H9 (cell line): Measurements from ENCODE around the gene TNFSF10. TPM values are rescaled to one million over a fixed set of nuclear protein-coding genes. Genes with fewer than 3 reads are reported as not detected.

ENCODE experiments used
- DNase-seq: peaks from one replicate; pipeline ENCODE4 v3.0.0-alpha.2; 2017
- H2AFZ ChIP-seq: one replicate; pipeline ENCODE4 v1.6.1; 2013; ENCODE audit warnings: mild to moderate bottlenecking, low read length, control low read depth, moderate library complexity
- H2AK5ac ChIP-seq: 2 replicates; pipeline ENCODE4 v1.6.1; 2013; ENCODE audit warnings: low read length, control low read depth, mixed read lengths; ENCODE audit not compliant: insufficient read length
- H2BK120ac ChIP-seq: one replicate; pipeline ENCODE4 v1.6.1; 2013; ENCODE audit warnings: low read depth, mild to moderate bottlenecking, low read length, control low read depth, inconsistent platforms; ENCODE audit not compliant: poor library complexity, severe bottlenecking
- H2BK12ac ChIP-seq: 2 replicates; pipeline ENCODE4 v1.6.1; 2013; ENCODE audit warnings: low read length, control low read depth, mixed read lengths, low read depth; ENCODE audit not compliant: insufficient read length
- H2BK15ac ChIP-seq: 2 replicates; pipeline ENCODE4 v1.6.1; 2013; ENCODE audit warnings: low read depth, low read length, control low read depth
- H2BK20ac ChIP-seq: one replicate; pipeline ENCODE4 v1.6.1; 2013; ENCODE audit warnings: low read depth, mild to moderate bottlenecking, low read length, control low read depth, inconsistent platforms; ENCODE audit not compliant: poor library complexity, severe bottlenecking
- H2BK5ac ChIP-seq: 2 replicates; pipeline ENCODE4 v1.6.1; 2013; ENCODE audit warnings: low read length, control low read depth, mixed read lengths; ENCODE audit not compliant: insufficient read length
- H3K14ac ChIP-seq: 2 replicates; pipeline ENCODE4 v1.6.1; 2013; ENCODE audit warnings: low read length, control low read depth; ENCODE audit not compliant: insufficient read depth
- H3K18ac ChIP-seq: 2 replicates; pipeline ENCODE4 v1.6.1; 2013; ENCODE audit warnings: low read depth, mild to moderate bottlenecking, mixed read lengths, low read length, control low read depth; ENCODE audit not compliant: insufficient read length
- H3K23ac ChIP-seq: 2 replicates; pipeline ENCODE4 v1.6.1; 2013; ENCODE audit warnings: low read length, control low read depth, mixed read lengths, low read depth; ENCODE audit not compliant: insufficient read length
- H3K23me2 ChIP-seq: 2 replicates; pipeline ENCODE4 v1.6.1; 2013; ENCODE audit warnings: low read depth, mild to moderate bottlenecking, mixed read lengths, low read length, control low read depth; ENCODE audit not compliant: insufficient read length, poor library complexity, severe bottlenecking
- H3K27ac ChIP-seq: 2 replicates; pipeline ENCODE4 v1.5.1; 2013; ENCODE audit warnings: low read length, control low read depth, mixed read lengths, low read depth; ENCODE audit not compliant: insufficient read length
- H3K27me3 ChIP-seq: 2 replicates; pipeline ENCODE4 v1.6.1; 2013; ENCODE audit warnings: low read length, control low read depth, inconsistent platforms; ENCODE audit not compliant: insufficient read depth
- H3K4ac ChIP-seq: 2 replicates; pipeline ENCODE4 v1.6.1; 2013; ENCODE audit warnings: low read depth, mild to moderate bottlenecking, control low read depth, inconsistent platforms, low read length, moderate library complexity
- H3K4me1 ChIP-seq: 2 replicates; pipeline ENCODE4 v1.6.1; 2013; ENCODE audit warnings: low read length, control low read depth, inconsistent platforms; ENCODE audit not compliant: insufficient read depth
- H3K4me2 ChIP-seq: 2 replicates; pipeline ENCODE4 v1.6.1; 2013; ENCODE audit warnings: low read length, control low read depth, mixed read lengths; ENCODE audit not compliant: insufficient read length, insufficient read depth
- H3K56ac ChIP-seq: 2 replicates; pipeline ENCODE4 v1.6.1; 2013; ENCODE audit warnings: low read depth, mild to moderate bottlenecking, mixed read lengths, low read length, control low read depth; ENCODE audit not compliant: insufficient read length
- H3K79me1 ChIP-seq: 2 replicates; pipeline ENCODE4 v1.6.1; 2013; ENCODE audit warnings: low read depth, mild to moderate bottlenecking, moderate library complexity, low read length, control low read depth, inconsistent platforms; ENCODE audit not compliant: insufficient read depth, poor library complexity, severe bottlenecking
- H3K79me2 ChIP-seq: 2 replicates; pipeline ENCODE4 v1.6.1; 2013; ENCODE audit warnings: low read length, control low read depth, inconsistent platforms; ENCODE audit not compliant: insufficient read depth
- H3K9ac ChIP-seq: 2 replicates; pipeline ENCODE4 v1.6.1; 2013; ENCODE audit warnings: low read length, control low read depth, mixed read lengths; ENCODE audit not compliant: insufficient read length; ENCODE audit errors: extremely low read depth
- H3K9me3 ChIP-seq: one replicate; pipeline ENCODE4 v1.6.1; 2013; ENCODE audit warnings: low read depth, low read length, inconsistent platforms; ENCODE audit not compliant: control insufficient read depth
- H3T11ph ChIP-seq: one replicate; pipeline ENCODE4 v1.6.1; 2013; ENCODE audit warnings: mild to moderate bottlenecking, low read length, control low read depth, inconsistent platforms
- H4K20me1 ChIP-seq: one replicate; pipeline ENCODE4 v1.6.1; 2013; ENCODE audit not compliant: control insufficient read depth, insufficient read length, insufficient read depth
- H4K5ac ChIP-seq: 2 replicates; pipeline ENCODE4 v1.6.1; 2013; ENCODE audit warnings: low read depth, mild to moderate bottlenecking, mixed read lengths, low read length, control low read depth; ENCODE audit not compliant: insufficient read length
- H4K8ac ChIP-seq: replicated peaks from 2 replicates; pipeline ENCODE4 v1.6.1; 2013; ENCODE audit warnings: low read length, control low read depth, mixed read lengths, low read depth; ENCODE audit not compliant: insufficient read length
- H4K91ac ChIP-seq: 2 replicates; pipeline ENCODE4 v1.6.1; 2013; ENCODE audit warnings: low read depth, mild to moderate bottlenecking, moderate library complexity, mixed read lengths, low read length, control low read depth; ENCODE audit not compliant: insufficient read length
- H3K27ac Mint-ChIP-seq, 3 experiments: 2 replicates in 2 of 3; 3 replicates in 1 of 3; pipeline ENCODE4 v1.8.0; 2020 to 2021; ENCODE audit warnings: mixed read lengths in 3 of 3, mild to moderate bottlenecking in 1 of 3, moderate library complexity in 1 of 3
- H3K27me3 Mint-ChIP-seq: 2 replicates; pipeline ENCODE4 v1.8.0; 2021; ENCODE audit warnings: low read depth, mild to moderate bottlenecking, moderate library complexity, mixed read lengths
- H3K36me3 Mint-ChIP-seq, 3 experiments: 2 replicates in 2 of 3; 3 replicates in 1 of 3; pipeline ENCODE4 v1.8.0; 2020 to 2021; ENCODE audit warnings: low read depth in 3 of 3, mixed read lengths in 3 of 3; ENCODE audit not compliant: insufficient read depth in 1 of 3
- H3K4me1 Mint-ChIP-seq, 2 experiments: 2 replicates each; pipeline ENCODE4 v1.8.0; 2020; ENCODE audit warnings: mixed read lengths in 2 of 2
- H3K4me3 Mint-ChIP-seq, 2 experiments: 2 replicates in 1 of 2; 3 replicates in 1 of 2; pipeline ENCODE4 v1.8.0; 2020 to 2021; ENCODE audit warnings: mild to moderate bottlenecking in 2 of 2, mixed read lengths in 2 of 2, moderate library complexity in 1 of 2
- H3K9me3 Mint-ChIP-seq, 2 experiments: 2 replicates in 1 of 2; 3 replicates in 1 of 2; pipeline ENCODE4 v1.8.0; 2020; ENCODE audit warnings: mild to moderate bottlenecking in 2 of 2, mixed read lengths in 2 of 2, moderate library complexity in 1 of 2
- total RNA-seq: library from RNA; stranded (reverse); gene quantifications from 2 replicates; pipeline ENCODE4 v1.2.1, GENCODE V29; 2021
- TF ChIP-seq, protein P1 (sequence below): fragments of 200-600 bp; sonication (generic); conservative IDR thresholded peaks from 3 replicates; pipeline ENCODE4 v1.8.0; 2021; ENCODE audit warnings: antibody characterized with exemption, mild to moderate bottlenecking

TNFSF10 gene
- total RNA-seq, 1 experiment from 2014 or later: not detected

DNA sequence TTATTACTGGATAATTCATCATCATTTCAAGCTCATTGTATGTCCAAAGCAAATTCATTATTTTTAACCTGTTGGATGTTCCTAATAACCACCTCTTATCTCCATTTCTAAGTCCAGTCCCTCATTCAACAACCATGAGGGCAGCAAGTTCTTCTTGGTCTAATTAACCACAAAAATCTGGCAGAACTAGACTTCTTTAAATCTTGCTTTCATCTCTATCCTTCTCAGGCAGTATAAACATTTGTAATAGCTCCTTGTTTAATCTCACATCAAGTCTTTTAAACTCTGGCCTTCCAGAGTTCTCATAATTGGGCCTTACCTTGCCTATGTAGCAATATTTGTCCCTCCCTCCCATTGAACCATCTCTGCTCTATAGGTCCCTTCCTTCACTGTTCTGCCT lies 57.9 kb downstream of the TNFSF10 start:
- Histone ChIP-seq H3K9ac (no peak overlapping the region), H4K91ac (no peak overlapping the region), H3K4me2 (no peak overlapping the region), H4K8ac (no peak overlapping the region), H4K5ac (no peak overlapping the region), H3K18ac (no peak overlapping the region), H2BK20ac (no peak overlapping the region), H3K27ac (no peak overlapping the region), H3K23me2 (no peaks in the 10 kb centered on the region), H2BK120ac (no peak overlapping the region), H4K20me1 (no peaks in the 10 kb centered on the region), H2AFZ (no peak overlapping the region), H3K23ac (no peak overlapping the region), H3K27me3 (no peaks in the 10 kb centered on the region), H3K4ac (no peak overlapping the region), H2BK5ac (no peak overlapping the region), H3T11ph (no peak overlapping the region), H3K56ac (no peak overlapping the region), H3K79me1 (no peaks in the 10 kb centered on the region), H2BK12ac (no peak overlapping the region), H3K79me2 (no peaks in the 10 kb centered on the region), H2AK5ac (no peak overlapping the region), H3K14ac (no peak overlapping the region), H2BK15ac (no peak overlapping the region), H3K9me3 (no peaks in the 10 kb centered on the region), H3K4me1 (no peaks in the 10 kb centered on the region)
- DNase-seq: no peak
- Mint-ChIP-seq H3K36me3 (no peaks in the 10 kb centered on the region), H3K4me3 (no peak overlapping the region), H3K4me1 (0 out of 4 replicates have a peak, but pooled peaks cover 0 to 2% of the 10 kb centered on the region in 2 experiments), H3K9me3 (no peaks in the 10 kb centered on the region), H3K27ac (no peak overlapping the region), H3K27me3 (no peaks in the 10 kb centered on the region)
- TF ChIP-seq, protein P1, sequence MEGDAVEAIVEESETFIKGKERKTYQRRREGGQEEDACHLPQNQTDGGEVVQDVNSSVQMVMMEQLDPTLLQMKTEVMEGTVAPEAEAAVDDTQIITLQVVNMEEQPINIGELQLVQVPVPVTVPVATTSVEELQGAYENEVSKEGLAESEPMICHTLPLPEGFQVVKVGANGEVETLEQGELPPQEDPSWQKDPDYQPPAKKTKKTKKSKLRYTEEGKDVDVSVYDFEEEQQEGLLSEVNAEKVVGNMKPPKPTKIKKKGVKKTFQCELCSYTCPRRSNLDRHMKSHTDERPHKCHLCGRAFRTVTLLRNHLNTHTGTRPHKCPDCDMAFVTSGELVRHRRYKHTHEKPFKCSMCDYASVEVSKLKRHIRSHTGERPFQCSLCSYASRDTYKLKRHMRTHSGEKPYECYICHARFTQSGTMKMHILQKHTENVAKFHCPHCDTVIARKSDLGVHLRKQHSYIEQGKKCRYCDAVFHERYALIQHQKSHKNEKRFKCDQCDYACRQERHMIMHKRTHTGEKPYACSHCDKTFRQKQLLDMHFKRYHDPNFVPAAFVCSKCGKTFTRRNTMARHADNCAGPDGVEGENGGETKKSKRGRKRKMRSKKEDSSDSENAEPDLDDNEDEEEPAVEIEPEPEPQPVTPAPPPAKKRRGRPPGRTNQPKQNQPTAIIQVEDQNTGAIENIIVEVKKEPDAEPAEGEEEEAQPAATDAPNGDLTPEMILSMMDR: no peak
